Superior temporal gyrus (tissue), 1 donor: ENCODE results near the gene AGK.
"Not testable (repeated sequence)": the region's sequence is repeated elsewhere in the genome, so short reads cannot be mapped to it uniquely, and the experiment has no call there.

Experiments used
- DNase-seq: peaks from one replicate; pipeline ENCODE4 v3.0.0-alpha.2; 2016; ENCODE audit errors: extremely low spot score

AGK gene

GRCh38 chr7:141675436-141676215, 124.4 kb downstream of the AGK start:
- no peak for DNase-seq

DNA sequence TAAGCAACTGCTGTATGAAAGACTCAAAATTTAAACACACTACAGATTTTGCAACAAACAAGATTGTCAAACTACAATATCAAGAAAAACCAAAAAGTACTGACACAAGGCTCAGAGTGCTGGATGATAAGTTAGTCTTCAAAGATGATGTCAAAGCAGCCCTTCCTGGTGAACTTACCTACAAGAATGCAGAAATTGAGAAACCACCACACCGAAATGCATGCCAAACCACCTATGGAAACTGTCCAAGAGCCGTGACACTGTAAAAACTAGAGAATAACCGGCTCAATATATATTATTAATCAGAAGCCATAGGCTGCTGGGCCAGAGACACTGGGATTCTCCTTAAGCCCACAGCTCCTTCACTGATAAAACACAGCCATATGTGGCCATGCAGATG, 125.4 kb downstream of the AGK start:
- DNase-seq = no peak

DNA sequence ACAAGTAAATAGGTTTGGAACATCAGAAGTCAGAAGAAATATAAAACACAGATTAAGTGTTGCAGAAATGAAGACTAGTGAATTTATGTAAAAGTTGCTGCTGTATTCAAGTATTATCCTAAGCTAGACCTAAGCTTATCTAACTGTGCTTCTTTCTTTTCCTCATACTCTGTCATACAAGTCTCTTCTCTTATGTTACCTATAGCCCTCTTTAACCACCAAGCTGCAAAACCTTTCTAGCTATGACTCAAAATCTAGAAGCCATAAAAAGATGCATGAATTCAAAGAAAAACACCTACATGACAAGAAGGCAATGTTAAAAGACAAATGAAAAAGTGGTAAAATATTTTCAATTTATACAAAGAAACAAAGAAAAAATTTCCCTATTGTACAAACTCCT, 127.8 kb downstream of the AGK start:
- no peak for DNase-seq

DNA sequence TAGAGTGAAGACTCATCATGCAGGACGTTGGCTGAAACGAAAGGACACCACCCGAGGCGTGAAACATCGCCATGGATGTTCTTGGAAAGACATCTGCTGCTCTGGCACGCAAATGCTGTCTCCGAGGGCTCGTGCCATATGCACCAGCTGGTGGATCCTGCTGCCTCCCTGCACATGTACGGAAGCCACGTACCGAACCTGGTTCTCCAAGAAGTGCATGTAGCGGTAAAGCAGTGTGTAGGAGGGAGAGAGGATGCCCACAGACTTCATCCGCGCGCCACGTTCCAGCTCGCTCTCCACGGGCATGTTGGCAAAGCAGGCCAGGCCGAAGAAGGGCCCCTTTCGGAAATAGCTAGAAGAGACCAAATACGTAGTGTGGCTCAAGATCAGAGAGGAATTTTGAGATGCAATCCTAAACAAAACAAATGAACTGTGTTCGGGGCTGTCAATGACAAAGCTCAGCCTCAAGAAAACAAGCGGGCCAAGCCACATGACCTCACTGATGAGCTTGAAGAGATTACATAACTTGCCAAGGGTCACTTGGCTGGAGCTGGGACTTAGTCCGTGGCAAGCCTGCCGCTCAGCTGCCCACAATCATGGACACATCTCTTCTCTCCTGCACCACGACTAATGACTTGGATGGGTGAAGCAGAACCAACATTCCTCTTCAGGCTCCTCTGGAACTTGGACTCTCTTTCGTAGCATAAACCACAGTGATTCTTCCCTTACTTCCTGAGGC, 134.2 kb downstream of the AGK start:
- peak; percentile 79 for DNase-seq

GRCh38 chr7:141686074-141686473, 134.9 kb downstream of the AGK start:
- DNase-seq = no peak

DNA sequence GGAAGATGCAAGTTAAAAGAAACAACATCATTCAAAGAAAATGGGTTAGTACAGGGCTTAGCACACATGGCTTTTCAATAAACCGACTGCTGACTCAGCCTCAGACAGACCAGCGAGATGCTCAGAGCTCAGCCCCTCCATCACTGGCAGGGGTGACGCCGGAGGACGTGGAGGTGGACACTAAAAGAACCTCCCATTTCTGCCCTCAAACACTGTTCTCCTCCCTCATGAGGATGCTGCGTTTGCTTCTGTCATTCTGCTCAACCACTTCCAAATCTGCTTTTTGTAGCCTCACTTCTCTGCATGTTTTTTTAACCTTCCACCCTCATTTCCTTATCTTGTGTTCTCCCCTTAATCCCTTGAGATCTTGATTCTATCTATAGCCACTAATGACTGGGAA, 135.5 kb downstream of the AGK start:
- DNase-seq = no peak

DNA sequence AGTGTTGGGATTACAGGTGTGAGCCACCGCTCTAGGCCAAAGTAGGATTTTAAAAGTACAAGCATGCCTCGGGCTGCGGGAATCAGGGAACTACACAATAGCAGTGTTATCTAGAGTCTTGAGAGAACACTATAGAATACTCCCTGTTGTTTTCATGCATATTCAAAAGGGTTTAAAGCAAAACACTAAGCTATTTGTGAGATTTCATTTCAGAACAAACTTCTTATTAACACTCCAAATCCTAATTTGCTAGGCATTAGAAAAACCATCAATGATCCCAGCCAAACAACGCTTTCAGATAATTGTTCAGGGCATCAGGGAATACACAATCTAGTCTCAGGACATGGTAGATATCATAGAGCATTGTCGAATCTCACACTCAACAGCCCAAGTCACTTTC, 136.8 kb downstream of the AGK start:
- peak; percentile 67 for DNase-seq

GRCh38 chr7:141689072-141689825, 138.0 kb downstream of the AGK start:
- not testable (repeated sequence) for DNase-seq

GRCh38 chr7:141691540-141691939, 140.3 kb downstream of the AGK start:
- DNase-seq = no peak

DNA sequence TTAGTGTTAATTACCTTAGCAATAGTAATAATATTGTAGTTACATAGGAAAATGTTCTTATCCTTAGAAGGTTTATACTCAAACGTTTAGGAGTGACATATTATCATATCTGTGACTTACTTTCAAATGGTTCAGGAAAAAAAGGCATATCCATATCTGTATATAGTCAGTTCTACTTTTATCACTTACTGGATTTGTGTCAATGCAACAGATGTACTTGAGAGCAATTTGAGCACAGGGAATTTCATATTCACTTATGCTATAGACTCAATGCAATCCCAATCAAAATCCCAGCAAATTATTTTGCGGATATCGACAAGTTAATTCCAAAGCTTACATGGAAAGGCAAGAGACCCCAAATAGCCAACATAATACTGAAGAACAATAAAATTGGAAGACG, 140.8 kb downstream of the AGK start:
- no peak for DNase-seq

- no peak for DNase-seq
These were observed 141.9 kb downstream of the AGK start for GRCh38 chr7:141693082-141693481.

DNA sequence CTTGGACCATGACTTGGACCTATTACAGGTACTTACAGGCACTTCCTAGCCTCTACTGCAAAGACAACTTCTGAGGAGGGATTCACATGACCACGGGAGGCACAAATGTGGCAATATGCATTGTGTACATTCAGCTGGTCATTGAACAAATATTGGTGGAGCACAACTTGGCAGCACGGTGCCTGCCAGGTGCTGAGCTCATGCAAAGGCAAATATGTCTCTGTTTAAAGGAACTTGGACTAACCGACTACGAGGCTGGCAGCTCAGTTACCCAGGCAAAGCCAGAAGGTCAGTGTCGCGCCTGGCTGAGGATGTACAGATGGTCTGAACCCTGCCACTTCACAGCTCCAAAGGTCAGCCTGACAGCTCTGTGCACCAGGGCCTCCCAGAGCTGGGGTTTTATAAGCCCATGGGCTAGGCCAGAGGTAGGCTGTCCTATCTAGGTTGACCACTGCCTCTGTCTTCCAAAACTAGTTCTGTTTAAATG, 144.6 kb downstream of the AGK start:
- no peak for DNase-seq

GRCh38 chr7:141696348-141696747, 145.1 kb downstream of the AGK start:
- DNase-seq = no peak

DNA sequence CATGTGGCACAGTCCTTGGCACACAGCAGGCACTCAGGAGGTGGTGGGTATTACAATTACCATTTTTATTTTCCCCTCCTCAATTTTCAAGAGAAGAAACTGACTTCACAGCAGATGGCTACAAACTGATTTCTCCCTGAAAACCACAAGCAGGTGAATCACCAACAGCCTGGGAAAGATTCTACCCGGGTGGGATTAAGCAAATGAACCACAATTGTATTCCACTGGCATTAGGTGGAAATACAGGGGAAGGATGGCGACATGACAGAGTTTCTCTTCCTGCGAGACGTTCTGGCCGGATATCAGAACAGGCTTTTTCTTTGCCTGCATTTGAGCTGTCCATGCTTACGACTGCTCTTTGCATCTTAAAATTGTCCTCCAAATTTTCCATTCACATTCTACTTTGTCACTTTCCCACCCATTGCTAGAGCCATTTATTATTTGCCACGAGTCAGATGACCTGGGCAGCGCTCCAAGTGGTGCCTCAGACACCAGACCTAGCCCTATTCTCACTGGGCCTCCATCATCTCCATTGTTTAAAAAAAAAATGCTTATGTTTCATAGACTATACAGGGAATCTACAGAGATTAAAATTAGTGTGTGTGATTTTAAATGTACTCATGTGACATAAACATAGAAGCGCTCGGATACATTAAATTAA, 146.1 kb downstream of the AGK start:
- peak; percentile 83 for DNase-seq

DNA sequence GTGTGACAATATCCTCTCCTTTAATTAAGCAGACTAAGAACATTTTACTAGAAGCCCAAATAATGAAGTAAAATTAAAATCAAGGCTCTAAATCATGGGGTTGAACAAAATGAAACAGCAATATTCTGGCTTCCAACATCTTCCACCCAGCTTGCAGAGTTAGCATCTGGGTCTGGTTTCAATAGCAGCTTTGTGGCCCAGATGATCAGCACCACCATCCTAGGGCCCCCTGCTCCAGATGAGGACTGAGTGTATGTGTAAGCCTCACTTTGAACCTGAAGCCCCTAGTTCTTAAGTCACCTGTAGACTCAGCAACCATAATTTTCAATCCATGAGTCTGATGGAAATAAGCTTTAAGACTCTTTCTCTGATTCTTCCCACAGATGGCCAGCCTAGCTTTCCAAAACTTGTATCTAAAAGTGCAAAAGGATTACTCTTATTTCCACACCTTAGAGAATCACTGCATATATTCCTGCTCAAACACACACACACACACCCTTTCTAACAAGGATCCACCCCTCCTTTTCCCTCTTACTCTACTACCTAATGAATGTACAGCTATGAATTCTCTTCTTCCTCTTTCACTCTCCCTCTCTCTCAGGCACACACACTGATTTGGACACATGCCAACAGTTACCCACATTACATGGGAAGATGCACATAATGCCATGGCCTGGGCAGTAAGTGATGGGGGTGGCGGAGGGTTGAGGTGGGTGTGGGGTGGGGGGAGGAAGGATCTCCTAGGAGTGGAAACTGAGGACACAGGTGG, 147.2 kb downstream of the AGK start:
- DNase-seq = peak; percentile 62

DNA sequence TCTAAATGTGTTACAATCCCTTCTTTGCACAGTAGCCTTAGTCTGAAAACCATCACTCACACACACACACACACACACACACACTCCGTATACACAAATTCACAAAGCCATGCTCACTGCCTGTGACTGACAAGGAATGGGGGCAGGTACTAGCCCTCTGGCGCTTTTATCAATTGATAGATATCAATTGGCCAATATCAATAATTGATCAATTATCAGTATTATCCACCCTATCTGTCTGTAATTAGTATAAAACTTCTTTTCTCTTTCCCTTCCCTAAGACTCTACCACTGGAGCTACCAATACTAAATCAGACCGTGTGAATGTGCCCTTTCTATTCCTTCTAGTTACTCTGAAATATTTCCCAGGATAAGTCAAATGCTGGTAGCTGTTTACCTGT, 148.7 kb downstream of the AGK start:
- no peak for DNase-seq

GRCh38 chr7:141700296-141700847, 149.2 kb downstream of the AGK start:
- DNase-seq = peak; percentile 66

DNA sequence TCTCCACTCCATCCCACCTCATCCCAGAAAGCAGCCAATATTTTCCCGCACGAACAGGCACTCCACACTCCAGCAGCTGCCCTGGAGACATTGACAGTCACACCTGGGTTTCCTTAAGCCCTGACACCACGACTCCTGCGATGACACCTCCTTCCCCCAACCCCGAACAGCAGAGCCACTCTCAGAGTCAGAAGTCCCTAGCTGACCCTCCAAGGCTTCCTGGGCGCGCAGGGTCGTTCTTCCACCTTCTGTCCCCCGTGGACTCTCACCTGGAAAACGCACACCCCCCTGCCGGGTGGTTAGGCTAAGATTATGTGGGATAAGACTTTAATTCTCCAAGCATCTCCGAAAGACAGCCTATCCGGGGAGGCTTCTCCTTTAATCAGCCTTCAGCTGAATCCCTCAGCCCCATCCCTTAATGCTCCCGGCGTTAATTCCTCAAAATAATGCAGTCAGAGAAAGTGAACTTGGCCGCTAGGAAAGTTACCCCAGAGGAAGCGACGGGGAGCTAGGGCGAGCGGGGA, 149.7 kb downstream of the AGK start:
- no peak for DNase-seq

GRCh38 chr7:141701489-141702046, 150.4 kb downstream of the AGK start:
- DNase-seq = no peak

DNA sequence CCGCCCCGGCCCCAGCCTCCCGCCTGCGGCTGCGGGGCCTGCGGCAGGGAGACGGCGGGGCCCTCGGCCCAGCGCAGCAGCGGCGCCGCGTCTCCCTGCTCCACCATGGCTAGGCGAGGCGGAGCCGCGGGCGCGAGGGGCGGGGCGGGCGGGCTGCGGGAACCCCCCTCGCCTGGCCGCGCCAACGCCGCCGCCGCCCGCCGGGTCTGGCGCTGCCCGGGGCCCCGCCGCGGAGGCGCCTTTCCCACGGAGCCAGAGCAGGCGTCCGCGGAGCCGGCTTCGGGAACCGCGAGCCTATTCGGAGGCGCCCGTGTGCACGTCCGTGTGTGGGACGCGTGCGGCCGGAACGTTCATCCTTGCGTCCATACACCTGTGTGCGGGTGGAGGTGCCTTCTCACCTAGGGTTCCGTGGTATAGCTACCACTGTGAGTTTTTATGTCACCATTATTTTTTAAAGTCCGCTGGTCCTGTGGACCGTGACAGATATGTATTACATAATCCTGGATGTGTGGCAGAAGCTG, 150.9 kb downstream of the AGK start, which contains the start of gene DENND11:
DENND11 (minus strand) TSS at position 120 of the 521 bp plus-strand sequence; CDS start at position 107, 13 bp downstream.
- DNase-seq = peak; percentile 58
